Activated T-helper 17 cell treated with anti-CD3 and anti-CD28 coated beads, Interleukin-2, amount 50 U/mL, for 72 hours (primary cell): ENCODE measurements around the gene SERINC5. TPM values are rescaled to one million over a fixed set of nuclear protein-coding genes. Genes with fewer than 3 reads are reported as not detected.
A peak's percentile ranks its signal among the peaks of the same experiment; 100 is the strongest.
"Not testable (repeated sequence)": the region's sequence is repeated elsewhere in the genome, so short reads cannot be mapped to it uniquely, and the experiment has no call there.

ENCODE experiments used
- ATAC-seq: fragments of 150-1000 bp; cut with Tn5 transposase; replicated peaks from 2 replicates; pipeline ENCODE4 v1.10.0; 2021; ENCODE audit warnings: mild to moderate bottlenecking, moderate library complexity
- H3K27ac Mint-ChIP-seq: one replicate; pipeline ENCODE4 v1.8.0; 2022; ENCODE audit warnings: mixed read lengths
- H3K27me3 Mint-ChIP-seq: one replicate; pipeline ENCODE4 v1.8.0; 2022; ENCODE audit warnings: mixed read lengths
- H3K36me3 Mint-ChIP-seq: one replicate; pipeline ENCODE4 v1.8.0; 2022; ENCODE audit warnings: low read depth, mild to moderate bottlenecking, mixed read lengths
- H3K4me1 Mint-ChIP-seq: one replicate; pipeline ENCODE4 v1.8.0; 2022; ENCODE audit warnings: mixed read lengths
- H3K4me3 Mint-ChIP-seq: one replicate; pipeline ENCODE4 v1.8.0; 2022; ENCODE audit warnings: mild to moderate bottlenecking, mixed read lengths
- H3K9me3 Mint-ChIP-seq: one replicate; pipeline ENCODE4 v1.8.0; 2022; ENCODE audit warnings: mixed read lengths
- total RNA-seq, 2 donors: library from RNA; stranded (reverse); gene quantifications; one replicate each; pipeline ENCODE4 v1.2.3, GENCODE V29; 2022

The SERINC5 gene
- total RNA-seq, 2 donors from 2014 or later, result 50.7 to 76.7 TPM

DNA sequence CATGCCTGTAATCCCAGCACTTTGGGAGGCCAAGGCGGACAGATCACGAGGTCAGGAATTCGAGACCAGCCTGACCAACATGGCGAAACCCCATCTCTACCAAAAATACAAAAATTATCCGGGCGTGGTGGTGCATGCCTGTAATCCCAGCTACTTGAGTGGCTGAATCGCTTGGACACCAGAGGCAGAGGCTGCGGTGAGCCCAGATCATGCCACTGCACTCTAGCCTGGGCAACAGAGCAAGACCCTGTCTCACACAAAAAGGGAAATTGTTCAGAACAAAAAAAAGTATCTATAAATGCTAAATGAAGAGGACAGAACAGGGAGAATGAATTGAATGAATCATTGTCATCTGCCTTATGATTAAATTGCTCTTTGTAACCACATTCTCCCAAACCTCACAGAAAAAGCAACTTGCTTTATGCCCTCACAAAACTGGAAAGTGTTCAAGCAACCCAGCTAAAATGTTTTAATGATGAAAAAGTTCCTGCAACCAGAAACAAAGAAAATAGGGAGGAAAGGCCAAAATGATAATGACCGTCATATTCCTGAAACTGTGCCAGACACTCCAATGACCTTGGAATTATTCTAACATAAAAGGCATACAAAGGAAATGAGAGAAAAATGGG is 83.7 kb downstream of the SERINC5 start:
- Mint-ChIP-seq H3K27ac (no peak overlapping the region), H3K4me1 (peaks cover 32% of the 10 kb centered on the region), H3K27me3 (no peaks in the 10 kb centered on the region), H3K4me3 (no peak overlapping the region), H3K36me3 (peaks cover 96% of the 10 kb centered on the region), H3K9me3 (no peaks in the 10 kb centered on the region)
- ATAC-seq, result no peak

DNA sequence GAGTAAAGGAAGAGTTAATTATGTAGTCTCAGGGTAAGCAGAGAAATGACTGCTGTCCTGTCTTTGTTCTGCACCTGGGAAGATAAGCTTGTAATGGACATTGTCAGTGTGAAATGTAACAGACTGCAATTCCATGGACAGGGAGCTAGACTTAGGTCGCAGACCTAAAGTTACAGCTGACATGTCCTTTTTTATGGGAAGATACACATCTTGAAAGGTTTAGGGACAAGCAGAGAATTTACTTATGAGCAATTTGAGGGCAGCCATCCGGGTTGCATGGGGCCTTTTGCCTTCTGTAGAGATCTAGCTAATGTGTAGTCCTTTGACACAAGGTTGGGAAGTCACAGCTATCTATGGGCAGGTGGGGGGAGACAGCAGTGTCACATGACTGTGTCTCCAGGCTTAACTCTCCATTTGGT is 85.7 kb downstream of the SERINC5 start:
- ATAC-seq, result no peak
- peaks cover 99% of the 10 kb centered on the region for H3K36me3 Mint-ChIP-seq
- no peaks in the 10 kb centered on the region for H3K27me3 Mint-ChIP-seq
- H3K27ac Mint-ChIP-seq, result peak overlapping the region; percentile 64
- H3K9me3 Mint-ChIP-seq, result no peaks in the 10 kb centered on the region
- no peak overlapping the region for H3K4me3 Mint-ChIP-seq
- H3K4me1 Mint-ChIP-seq, result peaks cover 48% of the 10 kb centered on the region

DNA sequence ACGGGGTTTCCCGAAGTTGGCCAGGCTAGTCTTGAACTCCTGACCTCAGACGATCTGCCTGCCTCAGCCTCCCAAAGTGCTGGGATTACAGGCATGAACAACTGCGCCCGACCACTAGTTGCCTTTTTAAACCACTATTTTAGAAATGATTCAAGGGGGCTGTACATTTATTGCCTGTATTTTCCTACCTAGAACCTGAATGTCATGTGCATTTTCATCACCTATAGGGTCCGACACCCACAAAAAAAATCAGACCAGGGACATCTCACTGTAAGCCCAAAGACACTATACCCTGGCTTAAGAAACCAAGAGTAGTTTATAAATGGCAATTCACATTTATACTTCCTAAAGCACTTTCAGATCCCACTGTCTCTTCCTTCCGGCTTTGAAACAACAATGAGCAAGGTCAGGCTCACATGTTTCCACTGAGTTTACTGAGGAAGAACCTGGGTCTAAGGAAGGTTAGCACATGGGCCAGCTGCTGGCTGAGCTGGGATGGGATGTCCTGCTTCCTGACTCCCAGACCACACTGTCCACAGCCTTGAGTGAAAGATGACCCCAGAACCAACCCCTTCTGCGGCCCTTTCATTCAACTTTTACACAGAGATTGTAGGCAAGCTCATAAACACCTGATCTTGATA is 87.3 kb downstream of the SERINC5 start:
- peaks cover 45% of the 10 kb centered on the region for H3K4me1 Mint-ChIP-seq
- no peak overlapping the region for H3K4me3 Mint-ChIP-seq
- H3K36me3 Mint-ChIP-seq, result peaks cover 99% of the 10 kb centered on the region
- H3K9me3 Mint-ChIP-seq, result no peaks in the 10 kb centered on the region
- peak overlapping the region; percentile 64 for H3K27ac Mint-ChIP-seq
- ATAC-seq, result no peak
- H3K27me3 Mint-ChIP-seq, result no peaks in the 10 kb centered on the region

DNA sequence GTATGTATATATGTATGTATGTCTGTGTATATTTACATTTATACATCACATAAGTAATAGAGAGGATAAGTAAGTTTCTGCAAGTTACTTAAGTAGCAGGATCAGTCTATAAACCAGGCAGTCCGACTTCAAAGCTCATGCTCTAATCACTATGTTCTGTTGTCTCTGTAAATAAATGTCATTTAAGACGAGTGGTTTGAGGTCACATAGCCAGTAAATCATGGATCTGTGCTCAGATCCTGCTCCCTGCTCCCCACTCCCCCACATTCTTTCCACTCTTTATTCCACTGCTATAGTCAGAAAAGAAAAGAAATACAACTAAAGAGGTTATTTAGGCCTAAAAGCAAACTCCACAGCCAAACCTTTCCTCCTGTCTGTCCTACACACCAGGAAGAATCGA is 90.4 kb downstream of the SERINC5 start:
- Mint-ChIP-seq H3K36me3 (peaks cover 100% of the 10 kb centered on the region), H3K4me1 (peaks cover 39% of the 10 kb centered on the region), H3K27ac (peak overlapping the region; percentile 89), H3K27me3 (no peaks in the 10 kb centered on the region), H3K9me3 (no peaks in the 10 kb centered on the region), H3K4me3 (no peak overlapping the region)
- ATAC-seq, result no peak

DNA sequence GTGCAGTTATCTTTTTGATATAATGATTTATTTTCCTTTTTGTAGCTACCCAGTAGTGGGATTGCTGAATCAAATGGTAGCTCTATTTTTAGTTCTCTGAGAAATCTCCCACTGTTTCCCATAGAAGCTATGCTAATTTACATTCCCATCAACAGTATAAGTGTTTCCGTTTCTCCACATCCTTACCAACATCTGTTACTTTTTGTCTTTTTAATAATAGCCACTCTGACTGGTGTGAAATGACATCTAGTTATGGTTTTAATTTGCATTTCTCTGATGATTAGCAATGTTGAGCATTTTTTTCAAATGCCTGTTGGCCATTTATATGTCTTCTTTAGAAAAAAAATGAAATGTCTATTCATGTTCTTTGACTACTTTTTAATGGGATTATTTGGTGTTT is 94.7 kb downstream of the SERINC5 start:
- Mint-ChIP-seq H3K9me3 (no peaks in the 10 kb centered on the region), H3K4me1 (peaks cover 12% of the 10 kb centered on the region), H3K27ac (peak overlapping the region; percentile 89), H3K4me3 (no peak overlapping the region), H3K27me3 (no peaks in the 10 kb centered on the region), H3K36me3 (peaks cover 100% of the 10 kb centered on the region)
- no peak for ATAC-seq

DNA sequence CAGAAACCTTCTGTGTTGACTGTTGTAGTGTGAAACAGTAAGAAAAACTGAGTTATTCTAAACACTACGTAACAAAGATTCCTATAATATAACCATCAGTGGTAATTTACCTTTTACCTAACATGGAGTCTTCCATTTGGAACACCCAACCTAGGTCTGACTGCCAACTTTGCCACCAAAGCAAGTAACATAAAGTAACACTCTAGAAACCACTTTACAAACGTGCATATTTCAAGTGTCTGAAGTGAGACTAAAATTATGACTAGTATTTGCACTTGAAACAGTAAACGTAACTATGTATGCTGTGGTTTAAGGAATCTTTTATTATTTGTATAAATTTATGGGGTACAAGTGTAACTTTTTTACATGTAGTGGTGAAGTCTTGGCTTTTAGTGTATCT is 95.6 kb downstream of the SERINC5 start:
- H3K27ac Mint-ChIP-seq, result peak overlapping the region; percentile 71

DNA sequence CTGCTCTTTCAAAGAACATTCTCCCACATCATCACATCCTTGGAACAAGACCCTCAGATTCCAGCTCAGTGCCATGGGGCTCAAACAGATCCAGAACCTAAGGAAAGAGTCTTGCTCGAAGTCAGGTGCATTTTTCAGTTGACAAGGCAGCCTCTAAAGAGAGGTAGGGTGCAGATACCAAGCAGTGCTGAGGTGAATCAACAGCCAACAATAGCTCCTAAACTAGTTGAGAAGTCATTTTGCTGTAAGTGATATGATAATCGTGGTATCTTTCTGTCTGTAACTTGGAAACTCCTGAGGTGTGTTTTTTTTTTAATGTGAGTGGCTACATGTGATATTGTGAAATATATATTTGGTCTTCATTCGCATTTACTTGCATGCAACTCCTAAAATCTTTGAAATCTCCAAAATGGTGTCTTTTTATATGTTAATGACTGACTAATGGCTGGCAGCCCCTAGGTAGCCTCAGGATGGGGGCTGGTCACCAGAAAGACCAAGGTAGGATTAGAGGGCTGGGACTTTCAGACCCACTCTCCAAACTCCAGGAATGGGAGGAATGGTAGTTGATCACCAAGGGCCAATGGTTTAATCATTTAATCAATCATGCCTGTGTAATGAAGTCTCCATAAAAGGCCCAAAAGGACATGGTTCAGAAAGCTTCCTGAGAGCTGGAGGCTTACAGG is 96.6 kb downstream of the SERINC5 start:
- no peaks in the 10 kb centered on the region for H3K9me3 Mint-ChIP-seq
- H3K4me3 Mint-ChIP-seq, result no peak overlapping the region
- H3K4me1 Mint-ChIP-seq, result peaks cover 14% of the 10 kb centered on the region
- no peaks in the 10 kb centered on the region for H3K27me3 Mint-ChIP-seq
- H3K36me3 Mint-ChIP-seq, result peaks cover 100% of the 10 kb centered on the region
- H3K27ac Mint-ChIP-seq, result peak overlapping the region; percentile 71
- ATAC-seq, result no peak

More for the DNA sequence above, 95.6 kb downstream of the SERINC5 start:
- Mint-ChIP-seq H3K27me3 (no peaks in the 10 kb centered on the region), H3K9me3 (no peaks in the 10 kb centered on the region), H3K4me1 (peaks cover 10% of the 10 kb centered on the region), H3K4me3 (no peak overlapping the region), H3K36me3 (peaks cover 100% of the 10 kb centered on the region)
- no peak for ATAC-seq

DNA sequence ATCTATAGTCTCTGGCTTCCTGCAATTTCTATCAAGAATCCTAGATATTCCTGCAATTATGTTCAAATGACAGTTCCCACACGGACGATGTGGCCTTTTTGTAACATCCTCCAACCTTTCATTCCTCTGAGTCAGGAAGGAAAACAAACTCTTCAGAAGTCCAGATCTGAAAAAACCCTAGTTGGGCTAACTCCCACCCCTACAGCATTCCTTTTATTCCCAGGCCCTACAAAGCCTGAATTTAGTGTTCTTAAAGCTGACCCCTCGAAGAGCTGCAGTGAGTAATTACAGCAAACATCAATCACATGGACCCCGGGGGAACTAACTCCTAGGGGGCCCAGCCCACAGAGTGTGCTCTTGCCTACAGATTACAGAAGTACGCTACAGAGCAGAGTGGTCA is 99.7 kb downstream of the SERINC5 start:
- Mint-ChIP-seq H3K27me3 (no peaks in the 10 kb centered on the region), H3K9me3 (no peaks in the 10 kb centered on the region), H3K27ac (peak overlapping the region; percentile 85), H3K36me3 (peaks cover 100% of the 10 kb centered on the region), H3K4me3 (no peak overlapping the region), H3K4me1 (peaks cover 24% of the 10 kb centered on the region)
- ATAC-seq, result no peak

DNA sequence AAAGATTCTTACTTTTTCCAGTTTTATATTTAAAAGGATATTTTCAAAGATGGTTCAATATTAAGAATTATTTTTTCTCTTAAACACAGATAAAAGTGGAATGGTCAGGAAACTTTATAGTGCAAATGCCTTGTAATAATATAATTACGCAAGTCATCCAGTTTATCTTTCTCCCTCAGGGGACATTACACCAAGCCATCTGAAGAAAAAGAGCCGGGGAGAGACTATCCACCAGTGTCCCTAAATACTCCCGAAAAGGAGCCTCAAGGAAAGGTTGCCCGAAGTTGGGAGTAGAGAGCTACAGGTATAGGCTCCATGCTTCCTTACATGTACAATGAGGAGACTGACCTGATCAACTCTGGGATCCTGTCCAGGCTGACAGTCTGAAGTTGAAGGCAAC is 101.1 kb downstream of the SERINC5 start:
- no peaks in the 10 kb centered on the region for H3K9me3 Mint-ChIP-seq
- H3K4me3 Mint-ChIP-seq, result peak overlapping the region; percentile 42
- H3K27ac Mint-ChIP-seq, result peak overlapping the region; percentile 85
- H3K27me3 Mint-ChIP-seq, result no peaks in the 10 kb centered on the region
- no peak for ATAC-seq
- H3K4me1 Mint-ChIP-seq, result peaks cover 33% of the 10 kb centered on the region
- H3K36me3 Mint-ChIP-seq, result peaks cover 100% of the 10 kb centered on the region

DNA sequence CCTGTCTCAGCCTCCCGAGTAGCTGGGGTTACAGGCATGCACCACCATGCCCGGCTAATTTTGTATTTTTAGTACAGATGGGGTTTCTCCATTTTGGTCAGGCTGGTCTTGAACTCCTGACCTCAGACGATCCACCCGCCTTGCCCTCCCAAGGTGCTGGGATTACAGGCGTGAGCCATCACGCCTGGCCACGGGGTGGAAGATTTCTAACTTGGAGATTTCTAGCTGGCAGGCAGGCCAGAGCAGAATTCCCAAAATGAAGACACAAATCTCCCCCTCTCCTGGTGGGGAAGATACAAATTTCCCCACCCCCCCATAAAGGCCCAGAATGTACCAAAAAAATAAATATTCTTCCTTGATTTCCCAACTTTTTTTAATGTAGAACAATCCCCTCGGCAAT is 101.6 kb downstream of the SERINC5 start:
- peaks cover 34% of the 10 kb centered on the region for H3K4me1 Mint-ChIP-seq
- peaks cover 100% of the 10 kb centered on the region for H3K36me3 Mint-ChIP-seq
- H3K27me3 Mint-ChIP-seq, H3K9me3 Mint-ChIP-seq, ATAC-seq: not testable (repeated sequence)
- peak overlapping the region; percentile 42 for H3K4me3 Mint-ChIP-seq
- peak overlapping the region; percentile 85 for H3K27ac Mint-ChIP-seq

DNA sequence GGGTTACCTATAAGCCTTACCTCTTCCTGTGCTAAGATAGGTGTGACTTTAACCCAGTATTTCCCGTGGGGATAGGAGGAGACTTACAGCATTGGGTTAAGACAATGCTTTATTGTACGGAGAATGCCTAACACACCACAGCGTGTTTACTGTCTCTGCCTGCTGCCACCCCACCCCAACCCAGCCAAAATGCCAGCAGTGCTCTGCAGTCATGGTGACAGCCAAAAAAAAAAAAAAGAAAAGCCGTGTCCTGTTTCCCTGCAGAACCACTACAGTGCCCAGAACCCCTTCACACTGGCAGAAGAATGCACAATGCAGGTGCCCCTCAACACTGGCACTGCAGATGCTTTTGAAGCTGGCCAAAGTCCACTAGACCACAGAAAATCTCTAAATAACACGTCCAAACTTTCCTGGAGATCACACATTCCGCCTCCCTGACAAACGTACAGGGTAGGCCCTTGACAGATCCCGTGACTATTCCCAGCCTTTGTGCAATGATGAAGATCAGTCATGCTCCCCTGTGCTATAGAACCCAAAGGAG is 102.2 kb downstream of the SERINC5 start:
- no peaks in the 10 kb centered on the region for H3K9me3 Mint-ChIP-seq
- no peak for ATAC-seq
- H3K36me3 Mint-ChIP-seq, result peaks cover 100% of the 10 kb centered on the region
- H3K27me3 Mint-ChIP-seq, result no peaks in the 10 kb centered on the region
- peak overlapping the region; percentile 85 for H3K27ac Mint-ChIP-seq
- H3K4me1 Mint-ChIP-seq, result peaks cover 34% of the 10 kb centered on the region
- peak overlapping the region; percentile 42 for H3K4me3 Mint-ChIP-seq

DNA sequence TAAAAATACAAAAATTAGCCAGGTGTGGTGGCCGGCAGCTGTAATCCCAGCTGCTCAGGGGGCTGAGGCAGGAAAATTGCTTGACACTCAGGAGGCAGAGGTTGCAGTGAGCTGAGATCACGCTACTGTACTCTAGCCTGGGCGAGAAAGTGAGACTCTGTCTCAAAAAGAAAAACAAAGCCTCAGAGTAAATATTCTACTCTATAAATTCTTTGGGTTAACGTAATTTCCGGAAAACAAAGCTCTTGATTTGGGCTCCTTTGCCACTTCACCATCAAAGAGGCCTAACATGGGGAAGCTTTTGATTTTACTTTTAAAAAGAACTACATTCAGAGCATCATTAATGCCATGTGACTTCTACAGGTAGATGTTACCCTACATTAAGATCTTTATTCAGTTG is 103.1 kb downstream of the SERINC5 start:
- Mint-ChIP-seq H3K9me3 (no peaks in the 10 kb centered on the region), H3K27me3 (no peaks in the 10 kb centered on the region), H3K36me3 (peaks cover 100% of the 10 kb centered on the region), H3K4me3 (peak overlapping the region; percentile 42), H3K27ac (peak overlapping the region; percentile 85), H3K4me1 (peaks cover 34% of the 10 kb centered on the region)
- ATAC-seq, result peak; percentile 54

DNA sequence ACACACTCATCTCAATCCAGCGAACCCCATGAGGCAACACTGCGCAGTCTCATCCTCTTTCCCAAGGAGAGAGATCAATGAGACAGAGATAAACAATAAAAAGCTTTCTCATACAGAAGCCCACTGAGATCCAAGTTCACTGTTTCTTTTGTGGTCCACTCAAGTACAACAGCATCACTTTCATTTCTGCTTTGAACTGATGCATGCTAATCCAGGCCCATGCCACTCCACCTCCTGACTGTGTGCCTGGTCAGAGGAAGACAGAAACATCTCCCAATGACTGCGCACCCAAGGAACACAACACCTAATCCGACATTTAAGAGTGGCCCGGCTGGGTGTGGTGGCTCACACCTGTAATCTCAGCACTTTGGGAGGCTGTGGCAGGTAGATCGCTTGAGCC is 104.0 kb downstream of the SERINC5 start:
- H3K4me1 Mint-ChIP-seq, result peaks cover 34% of the 10 kb centered on the region
- peak; percentile 40 for ATAC-seq
- no peaks in the 10 kb centered on the region for H3K9me3 Mint-ChIP-seq
- no peaks in the 10 kb centered on the region for H3K27me3 Mint-ChIP-seq
- H3K36me3 Mint-ChIP-seq, result peaks cover 99% of the 10 kb centered on the region
- H3K27ac Mint-ChIP-seq, result peak overlapping the region; percentile 85
- H3K4me3 Mint-ChIP-seq, result peak overlapping the region; percentile 42

DNA sequence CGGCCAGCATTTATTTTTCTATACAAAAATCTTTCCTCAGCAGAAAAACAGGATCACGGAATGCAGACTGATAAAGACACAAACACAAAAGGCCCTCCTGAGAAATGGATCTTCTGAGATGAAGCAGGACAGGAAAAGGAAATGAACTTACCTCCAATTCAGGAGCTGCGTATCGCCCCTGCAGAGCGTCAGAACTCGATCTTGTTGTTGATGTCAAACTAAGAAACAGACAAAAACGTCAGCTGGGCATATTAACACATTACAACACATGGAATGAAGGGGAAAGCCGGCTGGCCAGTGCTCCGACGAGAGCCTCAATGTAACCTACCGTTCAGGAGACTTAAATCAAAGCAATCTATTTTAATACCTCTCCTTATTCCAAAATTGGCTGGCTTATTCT is 105.1 kb downstream of the SERINC5 start:
- peaks cover 26% of the 10 kb centered on the region for H3K4me1 Mint-ChIP-seq
- H3K27ac Mint-ChIP-seq, result peak overlapping the region; percentile 85
- no peak for ATAC-seq
- peaks cover 99% of the 10 kb centered on the region for H3K36me3 Mint-ChIP-seq
- no peaks in the 10 kb centered on the region for H3K9me3 Mint-ChIP-seq
- H3K4me3 Mint-ChIP-seq, result peak overlapping the region; percentile 22
- no peaks in the 10 kb centered on the region for H3K27me3 Mint-ChIP-seq

DNA sequence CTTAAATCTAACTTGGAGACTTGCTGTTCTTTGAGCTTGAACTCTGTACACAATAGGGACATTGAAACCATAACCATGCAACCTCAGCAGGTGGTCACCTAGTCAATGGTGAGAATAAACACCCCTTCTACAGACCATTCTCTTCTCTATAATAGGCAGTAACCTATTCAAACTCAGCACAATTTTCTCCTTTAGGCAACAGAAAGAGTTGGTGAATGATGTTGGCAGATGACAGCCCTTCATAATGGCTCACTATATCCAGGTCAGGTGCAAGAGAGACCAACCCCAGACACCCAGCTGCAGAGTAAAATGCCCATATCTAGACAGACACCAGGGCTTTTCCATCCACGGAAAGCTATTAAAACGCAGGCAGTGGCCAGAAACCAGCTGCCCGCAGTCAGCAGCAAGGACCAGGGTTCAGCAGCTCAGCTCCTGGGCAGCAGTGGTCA is 106.7 kb downstream of the SERINC5 start:
- Mint-ChIP-seq H3K36me3 (peaks cover 99% of the 10 kb centered on the region), H3K27me3 (no peaks in the 10 kb centered on the region), H3K4me1 (peaks cover 26% of the 10 kb centered on the region), H3K4me3 (no peak overlapping the region), H3K9me3 (no peaks in the 10 kb centered on the region), H3K27ac (no peak overlapping the region)
- no peak for ATAC-seq
